ENCODE data around the gene BAZ2B.

- TF ChIP-seq SMC3 (conservative IDR thresholded peaks at IDR 0.05; ENCODE audit: poor library complexity) (no peak), TAF1 (IDR thresholded peaks at IDR 0.05; ENCODE audit: low read depth) (no peak), CTCF (IDR thresholded peaks at IDR 0.05; ENCODE audit: poor library complexity, severe bottlenecking) (no peak), MXI1 (conservative IDR thresholded peaks at IDR 0.05; ENCODE audit: poor library complexity, severe bottlenecking) (no peak), REST (IDR thresholded peaks at IDR 0.05; ENCODE audit: borderline replicate concordance) (no peak), EP300 (conservative IDR thresholded peaks at IDR 0.05; ENCODE audit: poor library complexity, severe bottlenecking) (no peak)
These were observed 60.5 kb downstream of the BAZ2B start for GRCh38 chr2:159555651-159556392.
